ENCODE results near the gene GPS2.
A peak's percentile ranks its signal among the peaks of the same experiment; 100 is the strongest.
"Not testable (repeated sequence)": the region's sequence is repeated elsewhere in the genome, so short reads cannot be mapped to it uniquely, and the experiment has no call there.

The GPS2 gene

DNA sequence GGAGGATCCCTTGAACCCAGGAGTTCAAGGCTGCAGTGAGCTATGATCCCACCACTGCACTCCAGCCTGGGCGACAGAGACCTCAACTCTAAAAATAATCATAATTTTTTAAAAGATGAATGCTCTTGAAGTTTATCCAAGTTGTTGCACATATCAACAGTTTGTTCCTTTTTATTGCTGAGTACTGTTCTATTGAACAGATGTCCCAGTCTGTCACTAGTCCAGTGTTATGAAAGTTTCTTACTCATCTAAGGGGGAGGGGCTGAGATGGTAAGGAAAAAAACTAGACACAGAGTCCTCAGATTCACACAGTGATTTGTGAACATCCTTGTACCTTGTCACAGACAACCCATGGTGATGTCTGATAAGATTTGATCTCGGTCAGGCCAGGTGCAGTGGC is 25.0 kb upstream of the GPS2 start:
- DNase-seq, result no peak

DNA sequence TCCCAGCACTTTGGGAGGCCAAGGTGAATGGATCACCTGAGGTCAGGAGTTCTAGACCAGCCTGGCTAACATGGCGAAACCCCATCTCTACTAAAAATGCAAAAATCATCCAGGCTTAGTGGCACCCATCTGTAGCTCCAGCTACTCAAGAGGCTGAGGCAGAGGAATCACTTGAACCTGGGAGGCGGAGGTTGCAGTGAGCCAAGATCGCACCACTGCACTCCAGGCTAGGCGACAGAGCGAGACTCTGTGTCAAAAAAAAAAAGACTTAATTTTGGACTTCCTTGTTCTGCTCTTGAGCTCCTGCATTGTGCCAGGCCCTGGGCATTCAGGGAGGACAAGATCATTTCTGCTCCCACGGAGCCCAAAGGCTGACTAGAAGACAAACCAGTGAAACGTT is 22.4 kb upstream of the GPS2 start:
- not testable (repeated sequence) for DNase-seq

GRCh38 chr17:7336240-7337175 is 21.3 kb upstream of the GPS2 start, which contains the start of gene ACAP1:
Gene ACAP1, plus strand, starts transcription at chr17:7336529. Its CDS starts 206 bp downstream, at chr17:7336735.
- no peak for DNase-seq

GRCh38 chr17:7335765-7336164 is 20.6 kb upstream of the GPS2 start:
- not testable (repeated sequence) for DNase-seq

DNA sequence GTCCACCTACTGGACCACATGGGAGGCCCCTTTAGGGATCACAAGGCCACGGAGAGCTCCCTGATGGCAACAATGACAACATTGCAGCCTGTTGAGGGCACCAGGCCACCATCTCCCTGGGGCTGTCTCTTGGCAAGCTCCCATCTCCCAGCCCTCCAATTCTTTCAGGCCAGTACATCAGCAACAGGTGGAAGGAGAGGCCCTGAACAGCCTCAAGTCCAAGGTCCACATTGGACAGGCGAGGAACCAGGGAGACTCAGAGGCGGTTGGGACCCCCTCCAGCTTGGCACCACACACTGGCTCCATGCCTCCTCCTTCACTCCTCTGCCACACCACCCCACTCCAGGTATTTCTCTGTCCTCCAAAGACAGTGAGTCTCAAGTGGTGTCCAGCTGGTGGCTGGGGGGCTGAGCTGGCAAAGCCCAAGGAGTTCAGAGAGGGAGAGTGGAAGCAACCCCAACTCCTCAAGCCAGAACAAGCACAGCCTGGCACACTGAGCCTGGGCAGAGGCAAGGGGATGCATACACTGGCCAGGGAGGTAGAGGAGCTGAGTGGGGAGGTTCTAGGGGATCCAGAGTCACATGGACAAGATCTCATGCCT is 19.9 kb upstream of the GPS2 start:
- no peak for DNase-seq

DNA sequence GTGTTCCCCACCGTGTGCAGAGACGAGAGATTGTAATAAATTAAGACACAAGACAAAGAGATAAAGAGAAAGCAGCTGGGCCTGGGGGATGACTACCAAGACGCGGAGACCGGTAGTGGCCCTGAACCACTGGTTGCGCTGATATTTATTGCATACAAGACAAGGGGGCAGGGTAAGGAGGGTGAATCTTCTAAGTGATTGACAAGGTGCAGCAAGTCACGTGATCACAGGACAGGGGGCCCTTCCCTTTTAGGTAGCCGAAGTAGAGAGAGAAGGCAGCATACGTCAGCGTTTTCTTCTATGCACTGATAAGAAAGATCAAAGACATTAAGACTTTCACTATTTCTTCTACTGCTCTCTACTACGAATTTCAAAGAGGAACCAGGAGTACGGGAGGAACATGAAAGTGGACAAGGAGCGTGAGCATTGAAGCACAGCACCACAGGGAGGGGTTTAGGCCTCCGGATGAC is 17.5 kb upstream of the GPS2 start:
- not testable (repeated sequence) for DNase-seq

DNA sequence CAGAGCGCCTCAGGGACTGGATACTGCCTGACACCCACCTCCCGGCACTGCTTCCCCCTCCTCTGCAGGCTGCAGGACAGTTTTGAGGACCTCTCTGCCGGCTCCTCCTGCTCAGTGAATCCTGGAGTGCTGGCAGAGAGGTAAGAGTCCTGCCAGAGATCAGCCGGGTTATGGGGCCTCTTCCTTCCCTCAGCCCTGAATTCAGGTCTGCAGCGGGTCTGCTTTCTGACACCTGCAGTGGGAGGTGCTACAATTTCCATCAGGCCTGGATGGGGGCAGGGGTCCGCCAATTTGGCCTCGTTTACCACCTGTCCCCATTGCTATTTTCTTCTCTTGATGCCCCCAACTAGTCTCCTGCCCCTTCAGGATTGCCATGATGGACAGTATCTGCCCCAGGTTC is 17.0 kb upstream of the GPS2 start:
- no peak for DNase-seq

DNA sequence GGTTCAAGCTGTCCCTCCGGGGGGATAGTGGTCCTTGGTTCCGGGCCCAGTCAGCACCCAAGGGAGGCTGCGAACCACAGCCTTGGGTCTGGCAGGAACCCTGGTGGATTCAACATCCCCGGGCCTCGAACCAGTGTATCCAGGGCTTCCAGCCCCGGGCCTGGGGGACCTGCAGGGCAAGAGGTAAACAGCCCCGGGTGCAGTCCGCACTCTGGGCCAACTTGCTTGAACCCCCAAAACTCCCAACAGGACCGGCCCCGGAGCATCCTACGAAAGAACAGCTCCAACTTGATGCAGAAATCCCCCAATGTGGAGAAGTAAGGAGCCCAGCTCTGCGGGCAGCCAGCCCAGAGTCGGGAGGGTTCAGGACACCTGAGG is 15.5 kb upstream of the GPS2 start:
- no peak for DNase-seq

DNA sequence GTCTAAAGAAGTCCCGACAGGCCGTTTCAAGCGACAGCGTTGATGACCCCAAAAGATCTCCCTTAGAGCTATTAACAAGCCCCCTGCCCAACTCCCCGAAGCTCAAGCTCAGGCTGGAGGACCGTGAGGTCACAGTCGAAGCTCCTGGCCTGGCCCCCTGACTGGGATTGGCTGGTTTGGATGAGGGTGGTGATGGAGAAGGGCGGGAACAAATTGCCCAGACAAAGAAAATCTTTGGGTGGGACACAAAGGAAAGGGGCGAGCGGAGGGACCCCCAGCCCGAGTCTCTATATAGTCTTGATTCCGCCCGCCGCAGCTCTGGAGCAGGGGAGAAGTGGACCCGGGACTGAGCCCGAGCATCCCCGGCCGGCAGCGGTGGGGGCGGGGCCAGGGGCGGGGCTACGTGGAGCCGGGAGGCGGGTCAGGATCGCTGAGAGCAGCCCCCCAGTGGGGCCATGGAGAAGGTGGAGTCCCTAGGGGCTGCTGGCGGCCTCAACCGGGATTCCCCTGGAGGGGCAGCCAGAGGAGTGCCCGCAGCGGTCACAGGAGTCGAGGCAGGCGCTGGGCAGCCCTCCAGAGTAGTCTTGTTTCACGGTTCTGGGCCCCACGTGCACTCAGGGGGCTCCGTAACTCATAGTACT is 15.0 kb upstream of the GPS2 start:
- peak in 51 of 56 donors; percentile 34 to 92 (median 76) for DNase-seq

DNA sequence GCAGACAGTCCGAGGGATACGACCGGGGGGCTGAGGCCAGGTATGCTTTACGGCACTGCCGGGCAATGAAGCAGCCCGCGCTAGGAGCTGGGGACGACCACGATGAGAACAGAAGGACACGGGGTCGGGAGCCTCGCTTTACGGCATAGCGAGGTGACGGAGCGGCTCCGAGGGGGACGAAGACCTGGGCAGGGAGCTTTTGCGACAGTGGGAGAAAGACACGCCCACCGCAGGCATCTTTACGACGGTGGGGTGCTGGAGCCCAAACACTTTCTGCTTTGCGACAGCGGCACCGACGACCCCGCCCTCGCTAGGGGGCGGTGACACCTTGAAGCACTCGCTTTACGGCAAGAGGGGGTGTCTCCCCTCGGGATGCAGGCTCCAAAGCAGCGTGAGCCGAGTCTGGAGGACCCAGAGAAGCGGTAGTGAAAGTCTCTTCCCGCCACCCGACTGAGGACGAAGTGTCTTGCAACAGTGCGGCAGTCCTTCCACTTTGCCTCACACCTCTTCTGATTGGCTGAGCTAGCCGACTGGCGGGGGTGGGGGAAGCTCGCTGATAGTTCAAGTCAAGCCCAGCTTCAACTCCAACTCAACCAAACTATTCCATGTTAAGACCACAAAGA is 14.3 kb upstream of the GPS2 start:
- DNase-seq, result peak; percentile 65 to 100 (median 96)

- DNase-seq, result peak in 2 of 56 donors; percentile 45 to 47
These were observed 13.7 kb upstream of the GPS2 start, which contains the start of gene NEURL4 for GRCh38 chr17:7328840-7329373. Gene NEURL4, minus strand, starts transcription at chr17:7329335. Its CDS starts 23 bp downstream, at chr17:7329312.

- DNase-seq, result no peak
These were observed 12.8 kb upstream of the GPS2 start for GRCh38 chr17:7328009-7328408.

DNA sequence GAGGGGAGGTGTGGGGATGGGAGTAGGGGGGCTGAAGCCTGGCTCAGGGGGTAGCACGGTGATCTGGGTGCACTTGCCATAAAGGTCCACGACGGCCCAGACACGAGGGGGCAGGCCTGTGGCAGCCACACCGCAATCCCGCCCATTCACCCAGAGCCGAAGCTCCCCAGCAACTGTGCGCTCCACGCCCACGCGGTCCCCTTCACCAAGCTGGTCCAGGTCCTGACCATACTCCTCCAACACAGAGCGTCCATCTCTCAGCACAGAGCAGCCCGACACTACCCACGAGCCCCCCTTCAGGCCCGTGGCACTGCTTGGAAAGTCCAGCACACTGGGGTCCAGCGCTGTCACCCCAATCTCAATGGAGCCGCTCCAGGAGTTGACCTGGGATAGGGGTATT is 12.3 kb upstream of the GPS2 start:
- no peak for DNase-seq

DNA sequence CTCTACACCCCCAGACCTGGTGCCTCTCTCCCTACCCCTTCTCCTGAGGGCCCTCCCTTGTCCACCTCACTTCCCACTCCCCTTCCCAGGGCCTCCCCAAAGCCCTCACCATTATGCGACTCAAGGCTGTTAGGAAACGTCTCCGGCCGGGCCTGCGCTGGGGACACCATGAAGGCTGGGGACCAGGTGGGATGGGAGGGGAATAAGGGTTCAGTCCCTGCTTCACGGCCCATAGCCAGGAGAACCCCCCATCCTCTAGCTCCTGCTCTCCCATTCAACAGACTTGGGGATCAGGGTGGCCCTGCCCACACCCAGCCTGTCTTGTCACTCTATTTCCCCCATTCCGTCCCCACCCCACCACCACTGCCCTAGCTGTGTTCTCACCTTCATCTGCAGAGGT is 11.9 kb upstream of the GPS2 start:
- DNase-seq, result no peak

DNA sequence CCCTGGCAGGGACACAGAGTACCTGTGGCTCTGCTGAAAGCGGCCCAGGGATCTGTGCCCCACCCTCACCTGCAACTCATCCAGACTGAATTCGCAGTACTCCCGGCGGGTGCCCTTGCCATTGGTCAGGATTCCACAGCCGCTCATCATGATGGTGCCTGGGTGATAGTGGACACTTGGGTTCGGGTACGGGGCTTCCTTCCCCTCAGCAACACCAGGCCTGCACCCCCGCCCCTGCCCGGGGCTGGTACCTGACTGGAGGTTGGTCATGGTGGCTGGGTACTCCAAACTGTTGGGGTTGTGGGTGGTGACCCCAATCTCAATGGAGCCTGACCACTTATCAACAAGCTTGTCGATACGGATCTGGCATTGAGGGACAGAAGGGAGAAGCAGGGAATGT is 11.0 kb upstream of the GPS2 start:
- no peak for DNase-seq

DNA sequence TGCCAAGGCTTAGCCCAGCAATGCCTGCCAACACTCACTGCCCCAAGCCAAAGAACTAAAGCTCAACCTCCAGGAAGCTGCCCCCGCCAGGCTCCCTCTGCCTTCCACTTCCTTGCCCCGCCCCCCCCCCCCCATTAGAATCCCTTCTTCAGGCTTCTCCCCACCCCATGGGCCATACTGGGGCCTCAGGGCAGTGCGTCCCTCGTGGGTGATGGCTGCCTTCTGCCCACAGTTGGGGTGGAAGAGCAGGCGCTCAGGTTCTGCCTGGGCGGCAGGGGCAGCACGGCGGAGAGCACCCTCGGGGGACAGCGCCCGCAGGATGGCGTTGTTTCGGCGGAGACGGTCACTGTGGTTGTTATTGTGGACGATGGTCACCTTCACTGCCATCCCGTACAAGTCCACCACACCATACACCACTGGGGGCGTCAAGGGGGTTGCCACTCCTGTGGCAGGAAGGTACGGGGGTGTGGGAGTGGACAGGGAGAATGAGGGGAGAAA is 9.9 kb upstream of the GPS2 start:
- no peak for DNase-seq

DNA sequence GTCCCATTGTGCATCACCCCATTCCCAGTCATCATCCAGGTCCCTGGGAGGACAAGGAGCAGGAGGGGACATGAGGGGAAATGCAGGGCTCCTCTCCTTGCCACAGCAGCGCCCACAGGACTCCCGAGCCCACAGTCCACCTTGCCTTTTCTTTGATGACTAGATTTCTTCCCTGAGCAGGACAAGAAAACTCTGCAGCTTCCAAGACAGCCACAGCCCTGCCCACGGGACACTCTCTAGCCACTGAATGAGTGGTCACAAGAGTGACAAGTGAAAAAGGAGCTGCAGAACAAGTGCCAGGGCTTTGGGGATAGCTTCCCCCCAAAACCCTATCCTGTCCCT is 9.2 kb upstream of the GPS2 start:
- no peak for DNase-seq

DNA sequence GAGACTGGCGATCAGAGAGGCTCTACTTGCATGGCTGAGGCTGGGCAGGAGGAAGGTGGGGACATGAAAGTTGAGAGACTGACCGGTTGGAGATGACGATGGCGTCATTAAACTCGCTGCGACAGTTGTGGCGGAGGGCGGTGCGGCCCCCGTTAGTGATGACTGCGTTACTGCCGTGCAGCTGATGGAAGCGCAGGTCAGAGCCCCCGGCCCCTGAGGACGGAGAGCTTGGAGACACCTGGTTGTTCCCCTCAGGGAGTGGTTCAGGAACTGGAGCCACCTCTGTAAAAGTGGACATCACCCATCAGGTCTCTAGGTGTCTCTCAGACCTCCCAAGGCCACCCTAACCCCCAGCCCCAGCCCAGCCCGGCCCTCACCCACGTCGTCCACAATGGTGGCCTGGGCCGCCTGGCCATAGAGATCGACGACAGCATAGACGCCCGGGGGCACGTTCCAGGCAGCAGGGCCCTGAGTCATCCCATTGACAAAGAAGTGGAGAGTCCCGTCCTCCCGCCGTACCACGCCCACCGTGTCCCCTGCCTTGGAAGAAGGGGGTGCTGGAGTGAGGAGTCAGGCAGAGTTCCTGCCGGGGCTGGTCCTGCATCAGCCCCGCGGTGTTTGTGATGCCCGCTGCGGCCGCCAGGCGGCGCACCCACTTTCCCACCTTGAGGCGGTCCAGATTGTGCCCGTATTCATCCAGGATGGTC is 8.7 kb upstream of the GPS2 start:
- DNase-seq, result peak in 6 of 56 donors; percentile 3 to 40 (median 16)

- no peak for DNase-seq
These were observed 7.5 kb upstream of the GPS2 start for GRCh38 chr17:7322520-7323194.

GRCh38 chr17:7321466-7321865 is 6.3 kb upstream of the GPS2 start:
- no peak for DNase-seq

All from nucleus accumbens (tissue), 56 donors.